Hindlimb muscle (tissue), 1 donor: ENCODE measurements around the gene SCD5. TPM values are rescaled to one million over a fixed set of nuclear protein-coding genes. Genes with fewer than 3 reads are reported as not detected.

Experiments
- DNase-seq: peaks from one replicate; pipeline ENCODE4 v3.0.0-alpha.2; 2013
- polyA plus RNA-seq: library from polyadenylated mRNA; unstranded; fragments of 120-200 nt; gene quantifications from one replicate; pipeline ENCODE4 v1.2.1, GENCODE V29; 2013; ENCODE audit not compliant: insufficient read length

SCD5 gene
- polyA plus RNA-seq, 1 donor: 9.9 TPM

- no peak for DNase-seq
These were observed 210.6 kb downstream of the SCD5 start for GRCh38 chr4:82587826-82588540.

GRCh38 chr4:82585690-82586435 lies 212.7 kb downstream of the SCD5 start:
- no peak for DNase-seq

GRCh38 chr4:82584931-82585330 lies 213.7 kb downstream of the SCD5 start:
- DNase-seq: no peak

GRCh38 chr4:82583897-82584587 lies 214.6 kb downstream of the SCD5 start:
- DNase-seq: no peak

GRCh38 chr4:82579932-82580331 lies 218.7 kb downstream of the SCD5 start:
- DNase-seq: no peak

Other genes starting within 250 kb of the SCD5 start
- gene TMEM150C, start 236.8 kb downstream of the SCD5 start, polyA plus RNA-seq: 3.5 TPM
- gene SEC31A, start 92.4 kb upstream of the SCD5 start, polyA plus RNA-seq: 161 TPM
- gene THAP9, start 101.9 kb upstream of the SCD5 start, polyA plus RNA-seq: 7.8 TPM
- gene LIN54, start 212.0 kb upstream of the SCD5 start, polyA plus RNA-seq: 7.8 TPM
- gene COPS4, start 236.4 kb upstream of the SCD5 start, polyA plus RNA-seq: 50.7 TPM